Posterior vena cava (tissue), 2 donors: ENCODE results near the gene GRXCR1. TPM values are rescaled to one million over a fixed set of nuclear protein-coding genes. Genes with fewer than 3 reads are reported as not detected.

Source experiments
- DNase-seq: peaks from one replicate; pipeline ENCODE4 v3.0.0-alpha.2; 2020; ENCODE audit warnings: low spot score
- intact Hi-C, 2 donors: fragments of 100-400 bp; cut with DNase I; formaldehyde crosslinking; loops; one replicate each; pipeline versions ENCODE4 v1.14.1 to v1.14.2; 2022 to 2023
- total RNA-seq, 2 donors: library from RNA; stranded (reverse); fragmentation: NEBNext Ultra II Directional; extraction: Animal tissue kit (Norgen Biotek cat#: 25700); gene quantifications; one replicate each; pipeline ENCODE4 v1.2.1, GENCODE V29; 2021
- donor health status: DM: yes; HTN: yes; CAD: no.
- donor health status: DM: yes; HTN: yes; CAD: no.

Gene GRXCR1
- total RNA-seq, 2 donors from 2014 or later = not detected

- intact Hi-C loops = no loop called here
- DNase-seq = no peak
These were observed 24.8 kb downstream of the GRXCR1 start for GRCh38 chr4:42917296-42917695.

GRCh38 chr4:42923431-42923830 lies 30.9 kb downstream of the GRXCR1 start:
- DNase-seq = no peak
- intact Hi-C loops = no loop called here

- intact Hi-C loops = no loop called here
- no peak for DNase-seq
These were observed 33.4 kb downstream of the GRXCR1 start for GRCh38 chr4:42925921-42926320.

GRCh38 chr4:42927946-42928345 lies 35.4 kb downstream of the GRXCR1 start:
- intact Hi-C loops = no loop called here
- no peak for DNase-seq

GRCh38 chr4:42928582-42928981 lies 36.1 kb downstream of the GRXCR1 start:
- DNase-seq = no peak
- intact Hi-C loops = no loop called here

GRCh38 chr4:42942216-42942615 lies 49.7 kb downstream of the GRXCR1 start:
- intact Hi-C loops = no loop called here
- DNase-seq = no peak

GRCh38 chr4:42945874-42946273 lies 53.4 kb downstream of the GRXCR1 start:
- DNase-seq = no peak
- intact Hi-C loops = no loop called here

GRCh38 chr4:42953321-42953720 lies 60.8 kb downstream of the GRXCR1 start:
- intact Hi-C loops = no loop called here
- no peak for DNase-seq

GRCh38 chr4:42954963-42955669 lies 62.6 kb downstream of the GRXCR1 start:
- DNase-seq = no peak
- intact Hi-C loops = no loop called here

- intact Hi-C loops = no loop called here
- no peak for DNase-seq
These were observed 63.4 kb downstream of the GRXCR1 start for GRCh38 chr4:42955746-42956505.

- DNase-seq = no peak
- intact Hi-C loops = no loop called here
These were observed 72.8 kb downstream of the GRXCR1 start for GRCh38 chr4:42965326-42965725.

- intact Hi-C loops = no loop called here
- DNase-seq = no peak
These were observed 93.5 kb downstream of the GRXCR1 start for GRCh38 chr4:42985976-42986375.

GRCh38 chr4:42995343-42995944 lies 102.9 kb downstream of the GRXCR1 start:
- intact Hi-C loops = no loop called here
- DNase-seq = no peak

- no peak for DNase-seq
- intact Hi-C loops = no loop called here
These were observed 116.3 kb downstream of the GRXCR1 start for GRCh38 chr4:43008793-43009192.

GRCh38 chr4:43014256-43014655 lies 121.7 kb downstream of the GRXCR1 start:
- intact Hi-C loops = no loop called here

GRCh38 chr4:43041632-43042031 lies 149.1 kb downstream of the GRXCR1 start:
- no peak for DNase-seq
- intact Hi-C loops = no loop called here

More at GRCh38 chr4:43014256-43014655, 121.7 kb downstream of the GRXCR1 start:
- no peak for DNase-seq

- DNase-seq = no peak
- intact Hi-C loops = loop anchor here in 1 of 2 donors (5.0 kb wide), 1 partner anchor 740 kb away; no protein-coding TSS in a partner anchor
These were observed 154.5 kb downstream of the GRXCR1 start for GRCh38 chr4:43047058-43047457.

- DNase-seq = no peak
- intact Hi-C loops = loop anchor here in 1 of 2 donors (5.0 kb wide), 1 partner anchor 739 kb away; no protein-coding TSS in a partner anchor
These were observed 156.1 kb downstream of the GRXCR1 start for GRCh38 chr4:43048570-43048969.

GRCh38 chr4:43049326-43049725 lies 156.8 kb downstream of the GRXCR1 start:
- DNase-seq = no peak
- intact Hi-C loops = loop anchor here in 1 of 2 donors (5.0 kb wide), 1 partner anchor 738 kb away; no protein-coding TSS in a partner anchor

GRCh38 chr4:43066415-43066814 lies 173.9 kb downstream of the GRXCR1 start:
- intact Hi-C loops = no loop called here
- no peak for DNase-seq
